ENCODE results near the gene QDPR.
"Not testable (repeated sequence)": the region's sequence is repeated elsewhere in the genome, so short reads cannot be mapped to it uniquely, and the experiment has no call there.

Gene QDPR

GRCh38 chr4:17546222-17546621, 34.3 kb upstream of the QDPR start:
- H3K27me3 ChIP-seq (replicated peaks): no peaks in the 10 kb centered on the region
- no peaks in the 10 kb centered on the region for H3K36me3 ChIP-seq (replicated peaks)
- no peak for TF ChIP-seq CTCF (IDR thresholded peaks at IDR 0.05; ENCODE audit: low read depth, low read length, missing control alignments)
- no peak for DNase-seq
- no peak overlapping the region for H3K4me3 ChIP-seq (ENCODE audit: low read depth, low read length)
- no peak overlapping the region for H3K27ac ChIP-seq
- in situ Hi-C loops (cut with HindIII; ENCODE audit: low pct_ligation_motif_present, low sequenced_read_pairs): no loop called here

- H3K4me3 ChIP-seq (ENCODE audit: low read depth, low read length): no peak overlapping the region
- in situ Hi-C loops (cut with HindIII; ENCODE audit: low pct_ligation_motif_present, low sequenced_read_pairs): no loop called here
- TF ChIP-seq CTCF (IDR thresholded peaks at IDR 0.05; ENCODE audit: low read depth, low read length, missing control alignments): no peak
- H3K27me3 ChIP-seq (replicated peaks): no peaks in the 10 kb centered on the region
- no peaks in the 10 kb centered on the region for H3K36me3 ChIP-seq (replicated peaks)
- no peak for DNase-seq
- H3K27ac ChIP-seq: no peak overlapping the region
These were observed 33.7 kb upstream of the QDPR start for GRCh38 chr4:17545374-17546140.

- H3K36me3 ChIP-seq (replicated peaks): no peaks in the 10 kb centered on the region
- H3K27ac ChIP-seq: no peak overlapping the region
- H3K27me3 ChIP-seq (replicated peaks): no peaks in the 10 kb centered on the region
- no peak for DNase-seq
- no peak overlapping the region for H3K4me3 ChIP-seq (ENCODE audit: low read depth, low read length)
- in situ Hi-C loops (cut with HindIII; ENCODE audit: low pct_ligation_motif_present, low sequenced_read_pairs): no loop called here
- TF ChIP-seq CTCF (IDR thresholded peaks at IDR 0.05; ENCODE audit: low read depth, low read length, missing control alignments): no peak
These were observed 32.9 kb upstream of the QDPR start for GRCh38 chr4:17544831-17545234.

GRCh38 chr4:17544205-17544604, 32.3 kb upstream of the QDPR start:
- no peak for DNase-seq
- no peak overlapping the region for H3K4me3 ChIP-seq (ENCODE audit: low read depth, low read length)
- in situ Hi-C loops (cut with HindIII; ENCODE audit: low pct_ligation_motif_present, low sequenced_read_pairs): no loop called here
- H3K27ac ChIP-seq: no peak overlapping the region
- no peak for TF ChIP-seq CTCF (IDR thresholded peaks at IDR 0.05; ENCODE audit: low read depth, low read length, missing control alignments)
- no peaks in the 10 kb centered on the region for H3K27me3 ChIP-seq (replicated peaks)
- H3K36me3 ChIP-seq (replicated peaks): no peaks in the 10 kb centered on the region

GRCh38 chr4:17537060-17537459, 25.2 kb upstream of the QDPR start:
- DNase-seq; H3K4me3 ChIP-seq (ENCODE audit: low read depth, low read length); H3K27me3 ChIP-seq (replicated peaks); H3K27ac ChIP-seq; in situ Hi-C loops (cut with HindIII; ENCODE audit: low pct_ligation_motif_present, low sequenced_read_pairs); H3K36me3 ChIP-seq (replicated peaks): not testable (repeated sequence)

GRCh38 chr4:17535906-17536305, 24.0 kb upstream of the QDPR start:
- Histone ChIP-seq H3K4me3 (ENCODE audit: low read depth, low read length) (no peak overlapping the region), H3K36me3 (replicated peaks) (no peaks in the 10 kb centered on the region), H3K27ac (no peak overlapping the region), H3K27me3 (replicated peaks) (no peaks in the 10 kb centered on the region)
- TF ChIP-seq CTCF (IDR thresholded peaks at IDR 0.05; ENCODE audit: low read depth, low read length, missing control alignments): no peak
- DNase-seq: no peak
- in situ Hi-C loops (cut with HindIII; ENCODE audit: low pct_ligation_motif_present, low sequenced_read_pairs): no loop called here
